Astrocyte (in vitro differentiated cells and primary cell): ENCODE data around the gene PGM2L1.

Source experiments
- CTCF ChIP-seq: IDR thresholded peaks from 2 replicates; pipeline ENCODE4 v1.5.1; 2011; ENCODE audit warnings: low read depth, mild to moderate bottlenecking, inconsistent platforms, low read length, moderate library complexity; ENCODE audit not compliant: insufficient read depth
- EZH2 ChIP-seq: IDR thresholded peaks from 2 replicates; pipeline ENCODE4 v1.6.1; 2012; ENCODE audit warnings: mild to moderate bottlenecking, low read length, inconsistent platforms; ENCODE audit not compliant: insufficient read depth

GRCh38 chr11:74403607-74404321 lies 5.5 kb upstream of the PGM2L1 start:
- no peak for TF ChIP-seq CTCF
- no peak for TF ChIP-seq EZH2
